ENCODE results near the gene SRXN1.

SRXN1 gene

GRCh38 chr20:602111-602970, 50.7 kb downstream of the SRXN1 start:
- no peak for DNase-seq

GRCh38 chr20:600736-601135, 52.3 kb downstream of the SRXN1 start:
- DNase-seq, result no peak

GRCh38 chr20:600141-600540, 52.9 kb downstream of the SRXN1 start:
- no peak for DNase-seq

GRCh38 chr20:598133-598850, 54.7 kb downstream of the SRXN1 start:
- no peak for DNase-seq

GRCh38 chr20:597560-597959, 55.4 kb downstream of the SRXN1 start:
- DNase-seq, result no peak

Measured in NCI-H1694 (cell line).